ENCODE data around the gene RAB3A.

RAB3A gene

GRCh38 chr19:18203863-18204393 is at the start of gene RAB3A:
Gene RAB3A, minus strand, starts transcription at chr19:18204042. Its CDS starts 1,302 bp downstream, at chr19:18202740.
- H3K4me3 ChIP-seq (ENCODE audit: low read depth, low read length): peak within 1 kb of the TSS; percentile 79
- DNase-seq (ENCODE audit: low read depth): peak; percentile 100

- no peak overlapping the region for H3K4me3 ChIP-seq (ENCODE audit: low read depth, low read length)
- no peak for DNase-seq (ENCODE audit: low read depth)
These were observed 49.3 kb upstream of the RAB3A start for GRCh38 chr19:18253130-18253529.

GRCh38 chr19:18252370-18252717 is 48.5 kb upstream of the RAB3A start:
- no peak overlapping the region for H3K4me3 ChIP-seq (ENCODE audit: low read depth, low read length)
- DNase-seq (ENCODE audit: low read depth): no peak

GRCh38 chr19:18251587-18252369 is 47.9 kb upstream of the RAB3A start:
- no peak overlapping the region for H3K4me3 ChIP-seq (ENCODE audit: low read depth, low read length)
- DNase-seq (ENCODE audit: low read depth): no peak

- DNase-seq (ENCODE audit: low read depth): no peak
- H3K4me3 ChIP-seq (ENCODE audit: low read depth, low read length): no peak overlapping the region
These were observed 46.0 kb upstream of the RAB3A start for GRCh38 chr19:18249834-18250233.

- no peak for DNase-seq (ENCODE audit: low read depth)
- H3K4me3 ChIP-seq (ENCODE audit: low read depth, low read length): no peak overlapping the region
These were observed 41.5 kb upstream of the RAB3A start for GRCh38 chr19:18245297-18245696.

GRCh38 chr19:18239303-18239702 is 35.5 kb upstream of the RAB3A start:
- no peak overlapping the region for H3K4me3 ChIP-seq (ENCODE audit: low read depth, low read length)
- no peak for DNase-seq (ENCODE audit: low read depth)

GRCh38 chr19:18234194-18234593 is 30.4 kb upstream of the RAB3A start:
- H3K4me3 ChIP-seq (ENCODE audit: low read depth, low read length): no peak overlapping the region
- DNase-seq (ENCODE audit: low read depth): no peak

GRCh38 chr19:18233224-18233825 is 29.5 kb upstream of the RAB3A start:
- no peak for DNase-seq (ENCODE audit: low read depth)
- H3K4me3 ChIP-seq (ENCODE audit: low read depth, low read length): no peak overlapping the region

GRCh38 chr19:18232540-18233223 is 28.8 kb upstream of the RAB3A start:
- no peak overlapping the region for H3K4me3 ChIP-seq (ENCODE audit: low read depth, low read length)
- DNase-seq (ENCODE audit: low read depth): no peak

GRCh38 chr19:18231775-18232174 is 27.9 kb upstream of the RAB3A start:
- no peak overlapping the region for H3K4me3 ChIP-seq (ENCODE audit: low read depth, low read length)
- DNase-seq (ENCODE audit: low read depth): no peak

- no peak for DNase-seq (ENCODE audit: low read depth)
- H3K4me3 ChIP-seq (ENCODE audit: low read depth, low read length): no peak overlapping the region
These were observed 27.3 kb upstream of the RAB3A start for GRCh38 chr19:18230941-18231734.

GRCh38 chr19:18229915-18230314 is 26.1 kb upstream of the RAB3A start:
- no peak overlapping the region for H3K4me3 ChIP-seq (ENCODE audit: low read depth, low read length)
- DNase-seq (ENCODE audit: low read depth): no peak

- no peak overlapping the region for H3K4me3 ChIP-seq (ENCODE audit: low read depth, low read length)
- DNase-seq (ENCODE audit: low read depth): no peak
These were observed 25.6 kb upstream of the RAB3A start for GRCh38 chr19:18229474-18229873.

- no peak for DNase-seq (ENCODE audit: low read depth)
- no peak overlapping the region for H3K4me3 ChIP-seq (ENCODE audit: low read depth, low read length)
These were observed 24.0 kb upstream of the RAB3A start for GRCh38 chr19:18227781-18228271.

GRCh38 chr19:18226956-18227780 is 23.3 kb upstream of the RAB3A start:
- no peak for DNase-seq (ENCODE audit: low read depth)
- no peak overlapping the region for H3K4me3 ChIP-seq (ENCODE audit: low read depth, low read length)

- H3K4me3 ChIP-seq (ENCODE audit: low read depth, low read length): peak within 1 kb of the TSS; percentile 26
These were observed 22.0 kb upstream of the RAB3A start, which contains the start of gene PDE4C for GRCh38 chr19:18225702-18226468. Gene PDE4C, minus strand, starts transcription at chr19:18226438. Its CDS starts 23 bp downstream, at chr19:18226415.

GRCh38 chr19:18225355-18225701 is 21.5 kb upstream of the RAB3A start:
- no peak for DNase-seq (ENCODE audit: low read depth)
- H3K4me3 ChIP-seq (ENCODE audit: low read depth, low read length): no peak overlapping the region

More at GRCh38 chr19:18225702-18226468, 22.0 kb upstream of the RAB3A start, which contains the start of gene PDE4C:
- no peak for DNase-seq (ENCODE audit: low read depth)

Data from skeletal muscle cell (primary cell).